A673 (cell line): ENCODE results near the gene RALGAPB. TPM values are rescaled to one million over a fixed set of nuclear protein-coding genes. Genes with fewer than 3 reads are reported as not detected.
"Not testable (repeated sequence)": the region's sequence is repeated elsewhere in the genome, so short reads cannot be mapped to it uniquely, and the experiment has no call there.

Experiments
- BruUV-seq: library from RNA; stranded (reverse); fragments of 400-500 nt; replicated peaks from 2 replicates; lab custom pipeline; 2021; lab: Mats Ljungman, UMichigan
- CTCF ChIA-PET: fragments of 300-600 bp; sonication (Branson Sonifier 250); formaldehyde crosslinking; loops from one replicate; lab custom pipeline; 2022; ENCODE audit warnings: antibody characterized with exemption; lab: Charles Lee
- POLR2A ChIA-PET: fragments of 300-600 bp; sonication (Branson Sonifier 250); formaldehyde crosslinking; loops from one replicate; lab custom pipeline; 2022; ENCODE audit warnings: antibody characterized with exemption; ENCODE audit not compliant: low non-redundant PET; lab: Charles Lee
- DNase-seq: peaks from one replicate; pipeline ENCODE4 v3.0.0-alpha.2; 2015; ENCODE audit warnings: low spot score
- H3K27ac ChIP-seq: fragments of 200-600 bp; sonication (generic); 2 replicates; pipeline ENCODE4 v1.5.1; 2016; ENCODE audit warnings: mixed run types, low read depth, mild to moderate bottlenecking, mixed read lengths, antibody characterized with exemption, low read length; ENCODE audit not compliant: poor library complexity, severe bottlenecking
- H3K27me3 ChIP-seq: fragments of 200-600 bp; sonication (generic); replicated peaks from 2 replicates; pipeline ENCODE4 v1.6.1; 2017; ENCODE audit warnings: mixed run types, low read depth, mild to moderate bottlenecking, mixed read lengths, antibody characterized with exemption, low read length; ENCODE audit not compliant: insufficient read depth, poor library complexity
- H3K36me3 ChIP-seq: fragments of 200-600 bp; sonication (generic); 2 replicates; pipeline ENCODE4 v1.6.1; 2016; ENCODE audit warnings: mixed run types, mild to moderate bottlenecking, mixed read lengths, antibody characterized with exemption, low read length; ENCODE audit not compliant: insufficient read depth, poor library complexity, severe bottlenecking
- H3K4me1 ChIP-seq: fragments of 200-600 bp; sonication (generic); 2 replicates; pipeline ENCODE4 v1.6.1; 2017; ENCODE audit warnings: mixed run types, mild to moderate bottlenecking, mixed read lengths, antibody characterized with exemption, low read length; ENCODE audit not compliant: insufficient read depth, poor library complexity, severe bottlenecking
- H3K4me3 ChIP-seq: fragments of 200-600 bp; sonication (generic); 2 replicates; pipeline ENCODE4 v1.5.1; 2016; ENCODE audit warnings: low read depth, mixed run types, mild to moderate bottlenecking, mixed read lengths, low read length; ENCODE audit not compliant: poor library complexity, severe bottlenecking
- H3K9me3 ChIP-seq: fragments of 200-600 bp; sonication (generic); 2 replicates; pipeline ENCODE4 v1.6.1; 2016; ENCODE audit warnings: mixed run types, low read depth, mild to moderate bottlenecking, mixed read lengths, antibody characterized with exemption, low read length; ENCODE audit not compliant: poor library complexity, severe bottlenecking
- EZH2 ChIP-seq: fragments of 200-600 bp; sonication (generic); IDR thresholded peaks from 2 replicates; pipeline ENCODE4 v1.6.1; 2017; ENCODE audit warnings: borderline replicate concordance, low read depth, mild to moderate bottlenecking, mixed read lengths, antibody characterized with exemption, low read length; ENCODE audit not compliant: poor library complexity, severe bottlenecking
- intact Hi-C: fragments of 100-400 bp; cut with micrococcal nuclease; formaldehyde crosslinking; loops from one replicate; pipeline ENCODE4 v1.10.0; 2022; ENCODE audit not compliant: unreplicated experiment
- total RNA-seq: library from RNA; stranded (reverse); gene quantifications from 2 replicates; pipeline ENCODE4 v1.2.3, GENCODE V29; 2021
- TF ChIP-seq, protein P1 (sequence below): fragments of 300-800, 200-600 bp; sonication (generic); conservative IDR thresholded peaks from 2 replicates; pipeline ENCODE4 v1.5.1; 2017; ENCODE audit warnings: low read depth, mild to moderate bottlenecking, antibody characterized with exemption, low read length, moderate library complexity, mixed read lengths

RALGAPB gene
- total RNA-seq, 1 experiment from 2014 or later: 34.4 TPM

GRCh38 chr20:38454556-38455473, 17.8 kb upstream of the RALGAPB start:
- intact Hi-C loops: no loop called here
- no TSS peak for BruUV-seq
- POLR2A ChIA-PET: no interaction called here

DNA sequence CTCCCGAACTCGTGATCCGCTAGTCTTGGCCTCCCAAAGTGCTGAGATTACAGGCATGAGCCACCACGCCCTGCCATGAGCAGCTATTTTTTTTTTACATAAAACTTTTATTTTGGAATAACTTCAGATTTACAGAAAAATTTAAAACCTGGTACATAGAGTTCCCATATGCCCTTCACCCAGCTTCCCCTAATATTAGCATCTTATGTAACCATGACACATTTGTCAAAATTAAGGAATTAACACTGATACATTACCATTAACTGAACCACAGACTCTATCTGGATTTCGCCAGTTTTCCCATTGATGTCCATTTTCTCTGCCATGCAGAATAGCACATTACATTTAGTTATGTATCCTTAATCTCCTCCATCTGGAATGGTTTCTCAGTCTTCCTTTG, 14.3 kb upstream of the RALGAPB start:
- no peaks in the 10 kb centered on the region for H3K36me3 ChIP-seq
- BruUV-seq: no TSS peak
- no peak for DNase-seq
- H3K9me3 ChIP-seq: no peaks in the 10 kb centered on the region
- TF ChIP-seq EZH2: no peak
- TF ChIP-seq, protein P1, sequence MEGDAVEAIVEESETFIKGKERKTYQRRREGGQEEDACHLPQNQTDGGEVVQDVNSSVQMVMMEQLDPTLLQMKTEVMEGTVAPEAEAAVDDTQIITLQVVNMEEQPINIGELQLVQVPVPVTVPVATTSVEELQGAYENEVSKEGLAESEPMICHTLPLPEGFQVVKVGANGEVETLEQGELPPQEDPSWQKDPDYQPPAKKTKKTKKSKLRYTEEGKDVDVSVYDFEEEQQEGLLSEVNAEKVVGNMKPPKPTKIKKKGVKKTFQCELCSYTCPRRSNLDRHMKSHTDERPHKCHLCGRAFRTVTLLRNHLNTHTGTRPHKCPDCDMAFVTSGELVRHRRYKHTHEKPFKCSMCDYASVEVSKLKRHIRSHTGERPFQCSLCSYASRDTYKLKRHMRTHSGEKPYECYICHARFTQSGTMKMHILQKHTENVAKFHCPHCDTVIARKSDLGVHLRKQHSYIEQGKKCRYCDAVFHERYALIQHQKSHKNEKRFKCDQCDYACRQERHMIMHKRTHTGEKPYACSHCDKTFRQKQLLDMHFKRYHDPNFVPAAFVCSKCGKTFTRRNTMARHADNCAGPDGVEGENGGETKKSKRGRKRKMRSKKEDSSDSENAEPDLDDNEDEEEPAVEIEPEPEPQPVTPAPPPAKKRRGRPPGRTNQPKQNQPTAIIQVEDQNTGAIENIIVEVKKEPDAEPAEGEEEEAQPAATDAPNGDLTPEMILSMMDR: no peak
- ChIA-PET CTCF (interaction anchor here (1.1 kb wide), 1 partner anchor 12 kb away, joined by 3 read pairs; no protein-coding TSS in a partner anchor), POLR2A (no interaction called here)
- H3K4me1 ChIP-seq: no peaks in the 10 kb centered on the region
- H3K27ac ChIP-seq: no peak overlapping the region
- intact Hi-C loops: no loop called here
- no peak overlapping the region for H3K4me3 ChIP-seq
- no peaks in the 10 kb centered on the region for H3K27me3 ChIP-seq

More at GRCh38 chr20:38454556-38455473, 17.8 kb upstream of the RALGAPB start:
- DNase-seq: no peak
- Histone ChIP-seq H3K4me3 (no peak overlapping the region), H3K27ac (no peak overlapping the region), H3K9me3 (no peaks in the 10 kb centered on the region), H3K4me1 (no peaks in the 10 kb centered on the region), H3K36me3 (peaks cover 12% of the 10 kb centered on the region), H3K27me3 (no peaks in the 10 kb centered on the region)
- CTCF ChIA-PET: no interaction called here
- TF ChIP-seq, protein P1: no peak
- no peak for TF ChIP-seq EZH2

- Histone ChIP-seq H3K4me3 (no peak overlapping the region), H3K27me3 (no peaks in the 10 kb centered on the region), H3K4me1 (no peaks in the 10 kb centered on the region), H3K36me3 (no peaks in the 10 kb centered on the region), H3K27ac (no peak overlapping the region), H3K9me3 (no peaks in the 10 kb centered on the region)
- peak; percentile 91 for DNase-seq
- TF ChIP-seq EZH2: no peak
- TF ChIP-seq, protein P1: no peak
- BruUV-seq: no TSS peak
- CTCF ChIA-PET: interaction anchor here (0.6 kb wide), 2 partner anchors 14 to 145 kb away, joined by 4 to 6 read pairs; no protein-coding TSS in a partner anchor
- POLR2A ChIA-PET: no interaction called here
- intact Hi-C loops: no loop called here
Measured at GRCh38 chr20:38460040-38460623, 12.5 kb upstream of the RALGAPB start.

GRCh38 chr20:38460631-38461030, 12.0 kb upstream of the RALGAPB start:
- H3K27me3 ChIP-seq, H3K36me3 ChIP-seq, DNase-seq, H3K4me1 ChIP-seq, BruUV-seq, H3K4me3 ChIP-seq, POLR2A ChIA-PET, H3K27ac ChIP-seq, H3K9me3 ChIP-seq, intact Hi-C loops: not testable (repeated sequence)
- CTCF ChIA-PET: interaction anchor here (0.6 kb wide), 1 partner anchor 145 kb away, joined by 4 read pairs; no protein-coding TSS in a partner anchor

DNA sequence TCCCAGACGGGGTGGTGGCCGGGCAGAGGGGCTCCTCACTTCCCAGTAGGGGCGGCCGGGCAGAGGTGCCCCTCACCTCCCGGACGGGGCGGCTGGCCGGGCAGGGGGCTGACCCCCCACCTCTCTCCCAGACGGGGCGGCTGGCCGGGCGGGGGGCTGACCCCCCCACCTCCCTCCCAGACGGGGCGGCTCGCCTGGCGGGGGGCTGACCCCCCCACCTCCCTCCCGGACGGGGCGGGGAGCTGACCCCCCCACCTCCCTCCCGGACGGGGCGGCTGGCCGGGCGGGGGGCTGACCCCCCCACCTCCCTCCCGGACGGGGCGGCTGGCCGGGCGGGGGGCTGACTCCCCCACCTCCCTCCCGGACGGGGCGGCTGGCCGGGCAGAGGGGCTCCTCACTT, 11.5 kb upstream of the RALGAPB start:
- H3K27ac ChIP-seq, H3K36me3 ChIP-seq, BruUV-seq, DNase-seq, POLR2A ChIA-PET, CTCF ChIA-PET, H3K4me1 ChIP-seq, intact Hi-C loops, H3K9me3 ChIP-seq, H3K27me3 ChIP-seq, H3K4me3 ChIP-seq: not testable (repeated sequence)
